ENCODE data around the gene DEUP1. TPM values are rescaled to one million over a fixed set of nuclear protein-coding genes. Genes with fewer than 3 reads are reported as not detected.

The DEUP1 gene
- total and polyA plus RNA-seq, 2 donors (not counting 1 experiment from before 2014, with no cell fraction given), result not detected

DNA sequence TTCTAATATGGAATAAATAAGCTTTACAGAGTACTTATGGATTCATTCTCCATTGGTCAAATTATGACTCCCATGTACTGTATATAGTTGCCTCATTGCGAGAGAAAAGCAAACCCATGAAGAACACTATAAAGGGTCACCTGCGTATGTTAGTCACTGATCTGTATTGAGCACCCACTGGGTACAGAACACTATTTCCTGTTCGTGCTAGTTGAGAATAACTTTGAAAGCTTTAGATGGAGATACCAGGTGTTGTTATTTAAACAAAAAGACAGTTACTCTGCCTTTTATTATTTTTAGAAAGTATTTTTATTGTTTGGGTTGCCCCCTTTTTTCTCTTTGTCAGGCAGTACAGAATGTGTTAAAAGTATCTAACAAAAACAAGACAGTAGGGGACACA, 79.9 kb downstream of the DEUP1 start:
- CTCF ChIA-PET, result no interaction called here
- no peak overlapping the region for H2AFZ ChIP-seq (ENCODE audit: insufficient read depth, low read depth, low read length, poor library complexity, severe bottlenecking)
- no peak overlapping the region for H3K9ac ChIP-seq (ENCODE audit: low read length)
- WGBS (ENCODE audit: insufficient coverage), result no CpG with 5 or more reads among the region's 3 CpGs
- peaks cover 0 to 3% (median 0%) of the 10 kb centered on the region in 4 experiments for H3K27me3 ChIP-seq (replicated peaks in 1 of 4; ENCODE audit: control extremely low read depth in 1 of 4, control insufficient read depth in 3 of 4, insufficient read depth in 4 of 4, low read length in 3 of 4)
- H3K4me1 Mint-ChIP-seq, result no peaks in the 10 kb centered on the region
- no peaks in the 10 kb centered on the region for H3K9me3 Mint-ChIP-seq (ENCODE audit: insufficient read depth)
- no peak overlapping the region for H3K4me2 ChIP-seq (replicated peaks; ENCODE audit: low read depth, low read length, poor library complexity, severe bottlenecking)
- POLR2A ChIA-PET, result no interaction called here
- H3K79me2 ChIP-seq (ENCODE audit: control insufficient read depth, insufficient read depth, low read length), result no peaks in the 10 kb centered on the region
- no peak for DNase-seq
- no peak for TF ChIP-seq CTCF (IDR thresholded peaks at IDR 0.05)
- H3K4me3 Mint-ChIP-seq, result no peak overlapping the region
- H3K36me3 ChIP-seq (replicated peaks in 1 of 2; ENCODE audit: control extremely low read depth in 1 of 2, control insufficient read depth in 1 of 2, extremely low read depth in 1 of 2, insufficient read depth in 2 of 2, low read length in 1 of 2), result no peaks in the 10 kb centered on the region
- H3K27ac ChIP-seq (ENCODE audit: low read length in 2 of 2), result no peak overlapping the region
- no peaks in the 10 kb centered on the region for H4K20me1 ChIP-seq (ENCODE audit: control insufficient read depth, insufficient read depth, low read length, poor library complexity, severe bottlenecking)
- H3K27ac Mint-ChIP-seq, result no peak overlapping the region
- no peaks in the 10 kb centered on the region for H3K27me3 Mint-ChIP-seq
- no peak overlapping the region for H3K4me3 ChIP-seq (ENCODE audit: control extremely low read depth in 1 of 5, extremely low read depth in 1 of 5, insufficient read depth in 1 of 5, low read depth in 2 of 5, low read length in 4 of 5)
- no peaks in the 10 kb centered on the region for H3K4me1 ChIP-seq (ENCODE audit: control insufficient read depth in 2 of 2, insufficient read depth in 2 of 2, low read length in 2 of 2)
- no peak for ATAC-seq (ENCODE audit: low read depth)
- intact Hi-C loops (cut with micrococcal nuclease), result no loop called here
- H3K9me3 ChIP-seq (ENCODE audit: control extremely low read depth in 1 of 3, control insufficient read depth in 2 of 3, insufficient read depth in 1 of 3, low read length in 2 of 3), result peaks cover 0 to 1% (median 0%) of the 10 kb centered on the region in 3 donors

- TF ChIP-seq CTCF (IDR thresholded peaks at IDR 0.05) (no peak), EZH2 (IDR thresholded peaks at IDR 0.05; ENCODE audit: borderline replicate concordance, insufficient read depth, low read depth, low read length, poor library complexity, severe bottlenecking) (no peak)
- Histone ChIP-seq H3K9me3 (ENCODE audit: control extremely low read depth in 1 of 3, control insufficient read depth in 2 of 3, insufficient read depth in 1 of 3, low read length in 2 of 3) (peaks cover 0 to 1% (median 0%) of the 10 kb centered on the region in 3 donors), H3K27me3 (replicated peaks in 1 of 4; ENCODE audit: control extremely low read depth in 1 of 4, control insufficient read depth in 3 of 4, insufficient read depth in 4 of 4, low read length in 3 of 4) (no peaks in the 10 kb centered on the region), H3K4me3 (ENCODE audit: control extremely low read depth in 1 of 5, extremely low read depth in 1 of 5, insufficient read depth in 1 of 5, low read depth in 2 of 5, low read length in 4 of 5) (no peak overlapping the region), H3K36me3 (replicated peaks in 1 of 2; ENCODE audit: control extremely low read depth in 1 of 2, control insufficient read depth in 1 of 2, extremely low read depth in 1 of 2, insufficient read depth in 2 of 2, low read length in 1 of 2) (no peaks in the 10 kb centered on the region), H3K9ac (ENCODE audit: low read length) (no peak overlapping the region), H3K79me2 (ENCODE audit: control insufficient read depth, insufficient read depth, low read length) (no peaks in the 10 kb centered on the region), H3K27ac (ENCODE audit: low read length in 2 of 2) (no peak overlapping the region), H2AFZ (ENCODE audit: insufficient read depth, low read depth, low read length, poor library complexity, severe bottlenecking) (no peak overlapping the region), H4K20me1 (ENCODE audit: control insufficient read depth, insufficient read depth, low read length, poor library complexity, severe bottlenecking) (no peaks in the 10 kb centered on the region), H3K4me2 (replicated peaks; ENCODE audit: low read depth, low read length, poor library complexity, severe bottlenecking) (no peak overlapping the region), H3K4me1 (ENCODE audit: control insufficient read depth in 2 of 2, insufficient read depth in 2 of 2, low read length in 2 of 2) (no peaks in the 10 kb centered on the region)
- H3K27me3 Mint-ChIP-seq, result no peaks in the 10 kb centered on the region
- no peaks in the 10 kb centered on the region for H3K9me3 Mint-ChIP-seq (ENCODE audit: insufficient read depth)
- no peak for DNase-seq
- no peak overlapping the region for H3K27ac Mint-ChIP-seq
- intact Hi-C loops (cut with micrococcal nuclease), result no loop called here
- no peak for ATAC-seq (ENCODE audit: low read depth)
- ChIA-PET POLR2A (no interaction called here), CTCF (no interaction called here)
- H3K4me3 Mint-ChIP-seq, result no peak overlapping the region
- H3K4me1 Mint-ChIP-seq, result no peaks in the 10 kb centered on the region
These were observed 81.2 kb downstream of the DEUP1 start for GRCh38 chr11:93411705-93412104.
